HepG2 (cell line): ENCODE data around the gene MTA1. TPM values are rescaled to one million over a fixed set of nuclear protein-coding genes. Genes with fewer than 3 reads are reported as not detected.

Experiments
- ATAC-seq: fragments of 200-7000 bp; cut with Tn5 transposase; 3 replicates; pipeline ENCODE4 v1.9.1; 2020; ENCODE audit warnings: mild to moderate bottlenecking, moderate library complexity
- BruUV-seq: library from RNA; stranded (reverse); fragments of 400-500 nt; replicated peaks from 2 replicates; lab custom pipeline; 2021; lab: Mats Ljungman, UMichigan
- CTCF ChIA-PET: fragments of 300-600 bp; formaldehyde crosslinking; extraction: SDS; loops from one replicate; lab custom pipeline; 2021; ENCODE audit warnings: low total read pairs, inconsistent platforms, low intra/inter-chr PET ratio; lab: Yijun Ruan, JAX
- POLR2A ChIA-PET: fragments of 350-600 bp; sonication (Branson Sonifier 250); formaldehyde crosslinking; loops from one replicate; lab custom pipeline; 2020; ENCODE audit warnings: antibody characterized with exemption, inconsistent platforms; lab: Yijun Ruan, JAX
- DNase-seq: peaks from one replicate; pipeline ENCODE4 v3.0.0-alpha.2; 2015; ENCODE audit warnings: low spot score
- FAIRE-seq: peaks from 3 replicates; lab custom pipeline; 2011; peaks lifted over from hg19 to GRCh38; lab: Jason Lieb, UNC
- H2AFZ ChIP-seq: one replicate; pipeline ENCODE4 v1.6.1; 2011; ENCODE audit warnings: low read length, inconsistent platforms
- H3K27ac ChIP-seq: fragments of 300-600 bp; 3 replicates; pipeline ENCODE4 v1.8.0; 2011; ENCODE audit warnings: mixed run types, mild to moderate bottlenecking, mixed read lengths, low read length, inconsistent platforms; ENCODE audit not compliant: insufficient read depth; ENCODE audit errors: extremely low read length
- H3K27me3 ChIP-seq, 2 experiments: fragments of 200-600 bp in 1 of 2; 2 replicates in 1 of 2; 3 replicates in 1 of 2; pipeline versions ENCODE4 v1.6.0 to v1.8.0; 2011; ENCODE audit warnings: low read length in 2 of 2, mild to moderate bottlenecking in 2 of 2, moderate library complexity in 2 of 2, inconsistent platforms in 1 of 2; ENCODE audit not compliant: insufficient read depth in 2 of 2, control insufficient read depth in 1 of 2
- H3K36me3 ChIP-seq, 2 experiments: fragments of 200-600 bp in 1 of 2; replicated peaks in 1 of 2; 2 replicates in 1 of 2; 3 replicates in 1 of 2; pipeline versions ENCODE4 v1.5.1 to v1.8.0; 2011; ENCODE audit warnings: low read length in 2 of 2, inconsistent platforms in 1 of 2; ENCODE audit not compliant: insufficient read depth in 2 of 2, control insufficient read depth in 1 of 2
- H3K4me1 ChIP-seq: 2 replicates; pipeline ENCODE4 v1.5.1; 2012; ENCODE audit warnings: low read length, inconsistent platforms; ENCODE audit not compliant: insufficient read depth
- H3K4me2 ChIP-seq: 2 replicates; pipeline ENCODE4 v1.6.0; 2011; ENCODE audit warnings: low read depth, low read length, inconsistent platforms
- H3K4me3 ChIP-seq, 3 experiments: fragments of 200-600 bp in 1 of 3; sonication (generic), shearing (Covaris generic) in 1 of 3; replicated peaks in 1 of 3; 2 replicates each; pipeline ENCODE4 v1.5.1; 2011 to 2016; ENCODE audit warnings: low read length in 3 of 3, inconsistent platforms in 2 of 3, low read depth in 2 of 3, mild to moderate bottlenecking in 2 of 3, control low read depth in 1 of 3, mixed read lengths in 1 of 3; ENCODE audit not compliant: insufficient read depth in 1 of 3
- H3K79me2 ChIP-seq: one replicate; pipeline ENCODE4 v1.6.1; 2011; ENCODE audit warnings: low read length, inconsistent platforms; ENCODE audit not compliant: insufficient read depth
- H3K9ac ChIP-seq: 2 replicates; pipeline ENCODE4 v1.6.0; 2011; ENCODE audit warnings: mild to moderate bottlenecking, low read depth, low read length, inconsistent platforms; ENCODE audit not compliant: insufficient read depth
- H3K9me3 ChIP-seq: 2 replicates; pipeline ENCODE4 v1.5.1; 2012; ENCODE audit warnings: mild to moderate bottlenecking, low read length
- H4K20me1 ChIP-seq: 2 replicates; pipeline ENCODE4 v1.6.0; 2011; ENCODE audit warnings: inconsistent platforms, mild to moderate bottlenecking, low read length, moderate library complexity; ENCODE audit not compliant: insufficient read depth
- CENPBD1 ChIP-seq: sonication (generic); formaldehyde crosslinking; IDR thresholded peaks from 2 replicates; pipeline ENCODE4 v1.8.0; 2022; ENCODE audit warnings: missing genetic modification reagents, low read depth, mild to moderate bottlenecking, borderline replicate concordance
- MAFF ChIP-seq: IDR thresholded peaks from 2 replicates; pipeline ENCODE4 v1.6.1; 2011; ENCODE audit warnings: low read depth, low read length, improper control_type of control experiment
- MAZ ChIP-seq, 2 experiments: sonication (generic) in 1 of 2; formaldehyde crosslinking in 1 of 2; IDR thresholded peaks; 2 replicates each; pipeline versions ENCODE4 v1.5.0 to v1.6.1; 2012 to 2020; ENCODE audit warnings: low read depth in 2 of 2, mild to moderate bottlenecking in 2 of 2, borderline replicate concordance in 1 of 2, improper control_type of control experiment in 1 of 2, low read length in 1 of 2, missing genetic modification reagents in 1 of 2, moderate library complexity in 1 of 2
- ZBED4 ChIP-seq: sonication (generic); formaldehyde crosslinking; IDR thresholded peaks from 2 replicates; pipeline ENCODE4 v1.4.0; 2020; ENCODE audit warnings: missing genetic modification reagents, borderline replicate concordance
- WGBS: methylation state at CpG from one replicate; pipeline ENCODE4 v1.1.6; 2017; ENCODE audit warnings: low lambda C conversion rate; 5-methylcytosine and 5-hydroxymethylcytosine counted together
- in situ Hi-C: cut with HindIII; loops from 2 replicates; pipeline ENCODE4 v1.10.0; 2017; ENCODE audit warnings: low pct_unique_long_range_greater_than_20kb; ENCODE audit not compliant: extremely low pct_ligation_motif_present
- intact Hi-C: fragments of 100-400 bp; cut with micrococcal nuclease; formaldehyde crosslinking; loops from one replicate; pipeline ENCODE4 v1.10.0; 2022; ENCODE audit not compliant: unreplicated experiment
- polyA plus RNA-seq, 8 experiments: library from polyadenylated mRNA; depleted of rRNA in 3 of 8; stranded (reverse) in 7 of 8; unstranded in 1 of 8; fragments of >200 nt; fragmentation: Illumina TruSeq in 4 of 8; extraction: Trizol in 4 of 8; gene quantifications; 2 replicates each; pipeline versions ENCODE4 v1.2.1 to v1.2.3, GENCODE V29; 2011 to 2016; ENCODE audit warnings: low read depth in 4 of 8, missing spikeins in 1 of 8, mixed read lengths in 1 of 8; ENCODE audit not compliant: insufficient read depth in 1 of 8
- total RNA-seq, 5 experiments: library from RNA; depleted of rRNA; stranded (reverse); fragments of >200 nt; fragmentation: Illumina TruSeq; extraction: Trizol; gene quantifications; 2 replicates each; pipeline ENCODE4 v1.2.3, GENCODE V29; 2016; ENCODE audit warnings: low read depth in 1 of 5
- TF ChIP-seq, protein P1 (sequence below): sonication (generic); formaldehyde crosslinking; IDR thresholded peaks from 2 replicates; pipeline ENCODE4 v1.4.0; 2020; ENCODE audit warnings: missing genetic modification reagents
- TF ChIP-seq, protein P2 (sequence below): sonication (generic); formaldehyde crosslinking; IDR thresholded peaks from 2 replicates; pipeline ENCODE4 v1.4.0; 2020; ENCODE audit warnings: missing genetic modification reagents, mild to moderate bottlenecking, borderline replicate concordance

MTA1 gene
- total and polyA plus RNA-seq, 2 of the 13 experiments (the other 11 are each of a cell fraction or from before 2014, with no cell fraction given) = 35.2 to 85.8 TPM

- TF ChIP-seq, protein P1, sequence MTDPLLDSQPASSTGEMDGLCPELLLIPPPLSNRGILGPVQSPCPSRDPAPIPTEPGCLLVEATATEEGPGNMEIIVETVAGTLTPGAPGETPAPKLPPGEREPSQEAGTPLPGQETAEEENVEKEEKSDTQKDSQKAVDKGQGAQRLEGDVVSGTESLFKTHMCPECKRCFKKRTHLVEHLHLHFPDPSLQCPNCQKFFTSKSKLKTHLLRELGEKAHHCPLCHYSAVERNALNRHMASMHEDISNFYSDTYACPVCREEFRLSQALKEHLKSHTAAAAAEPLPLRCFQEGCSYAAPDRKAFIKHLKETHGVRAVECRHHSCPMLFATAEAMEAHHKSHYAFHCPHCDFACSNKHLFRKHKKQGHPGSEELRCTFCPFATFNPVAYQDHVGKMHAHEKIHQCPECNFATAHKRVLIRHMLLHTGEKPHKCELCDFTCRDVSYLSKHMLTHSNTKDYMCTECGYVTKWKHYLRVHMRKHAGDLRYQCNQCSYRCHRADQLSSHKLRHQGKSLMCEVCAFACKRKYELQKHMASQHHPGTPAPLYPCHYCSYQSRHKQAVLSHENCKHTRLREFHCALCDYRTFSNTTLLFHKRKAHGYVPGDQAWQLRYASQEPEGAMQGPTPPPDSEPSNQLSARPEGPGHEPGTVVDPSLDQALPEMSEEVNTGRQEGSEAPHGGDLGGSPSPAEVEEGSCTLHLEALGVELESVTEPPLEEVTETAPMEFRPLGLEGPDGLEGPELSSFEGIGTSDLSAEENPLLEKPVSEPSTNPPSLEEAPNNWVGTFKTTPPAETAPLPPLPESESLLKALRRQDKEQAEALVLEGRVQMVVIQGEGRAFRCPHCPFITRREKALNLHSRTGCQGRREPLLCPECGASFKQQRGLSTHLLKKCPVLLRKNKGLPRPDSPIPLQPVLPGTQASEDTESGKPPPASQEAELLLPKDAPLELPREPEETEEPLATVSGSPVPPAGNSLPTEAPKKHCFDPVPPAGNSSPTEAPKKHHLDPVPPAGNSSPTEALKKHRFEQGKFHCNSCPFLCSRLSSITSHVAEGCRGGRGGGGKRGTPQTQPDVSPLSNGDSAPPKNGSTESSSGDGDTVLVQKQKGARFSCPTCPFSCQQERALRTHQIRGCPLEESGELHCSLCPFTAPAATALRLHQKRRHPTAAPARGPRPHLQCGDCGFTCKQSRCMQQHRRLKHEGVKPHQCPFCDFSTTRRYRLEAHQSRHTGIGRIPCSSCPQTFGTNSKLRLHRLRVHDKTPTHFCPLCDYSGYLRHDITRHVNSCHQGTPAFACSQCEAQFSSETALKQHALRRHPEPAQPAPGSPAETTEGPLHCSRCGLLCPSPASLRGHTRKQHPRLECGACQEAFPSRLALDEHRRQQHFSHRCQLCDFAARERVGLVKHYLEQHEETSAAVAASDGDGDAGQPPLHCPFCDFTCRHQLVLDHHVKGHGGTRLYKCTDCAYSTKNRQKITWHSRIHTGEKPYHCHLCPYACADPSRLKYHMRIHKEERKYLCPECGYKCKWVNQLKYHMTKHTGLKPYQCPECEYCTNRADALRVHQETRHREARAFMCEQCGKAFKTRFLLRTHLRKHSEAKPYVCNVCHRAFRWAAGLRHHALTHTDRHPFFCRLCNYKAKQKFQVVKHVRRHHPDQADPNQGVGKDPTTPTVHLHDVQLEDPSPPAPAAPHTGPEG (CRISPR knock-in tag) = no peak
- TF ChIP-seq MAFF = no peak
Measured at GRCh38 chr14:105472486-105472991, 52.9 kb downstream of the MTA1 start (continued).

DNA sequence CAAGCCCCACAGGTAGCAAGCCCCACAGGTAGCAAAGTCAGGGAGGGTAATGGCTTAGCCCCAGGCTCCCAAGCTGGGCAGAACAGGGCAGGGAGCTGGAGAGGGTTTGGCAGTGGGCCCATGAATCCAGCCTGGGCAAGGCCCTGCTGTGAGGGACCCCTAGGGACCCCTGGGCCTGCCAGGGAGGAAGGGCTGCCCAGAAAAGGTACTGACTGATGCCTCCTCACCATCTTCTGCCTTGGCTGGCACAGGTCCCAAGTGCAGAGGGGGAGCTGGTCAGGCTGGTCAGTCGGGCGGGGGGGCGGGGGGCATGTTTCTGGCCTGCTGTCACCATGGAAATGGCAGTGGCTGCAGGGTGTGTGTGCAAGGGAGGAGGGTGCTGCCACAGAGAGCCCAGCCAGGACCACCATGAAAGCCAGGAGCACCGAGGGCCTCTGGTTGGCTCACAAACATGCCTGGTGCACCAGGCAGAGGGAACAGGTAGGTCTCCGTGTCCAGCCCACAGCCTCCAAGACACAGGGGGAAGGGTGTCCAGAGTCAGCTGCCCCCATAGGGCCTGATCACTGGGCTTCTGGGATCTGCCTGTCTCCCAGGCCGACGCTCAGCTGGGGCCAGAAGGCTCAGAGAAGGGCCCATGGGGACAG is 53.5 kb downstream of the MTA1 start:
- Histone ChIP-seq H2AFZ (no peak overlapping the region), H3K36me3 (peaks cover 0 to 1% of the 10 kb centered on the region in 2 experiments; a peak in 1 of 5 replicates), H3K27me3 (peaks cover 0 to 4% of the 10 kb centered on the region in 2 experiments; a peak in 2 of 5 replicates), H3K4me2 (peak overlapping the region; percentile 74), H3K27ac (no peak overlapping the region), H3K9ac (0 out of 2 replicates have a peak overlapping the region, but pooled peaks have one; percentile 63), H3K4me1 (peaks cover 33% of the 10 kb centered on the region), H3K9me3 (no peaks in the 10 kb centered on the region), H3K79me2 (no peaks in the 10 kb centered on the region), H3K4me3 (peak overlapping the region in 1 of 3 experiments; percentile 83; a peak in 1 of 6 replicates), H4K20me1 (0 out of 2 replicates have a peak, but pooled peaks cover 2% of the 10 kb centered on the region)
- ChIA-PET POLR2A (no interaction called here), CTCF (no interaction called here)
- WGBS = 0% methylated on average over 3 of the region's 7 CpGs
- TF ChIP-seq, protein P2, sequence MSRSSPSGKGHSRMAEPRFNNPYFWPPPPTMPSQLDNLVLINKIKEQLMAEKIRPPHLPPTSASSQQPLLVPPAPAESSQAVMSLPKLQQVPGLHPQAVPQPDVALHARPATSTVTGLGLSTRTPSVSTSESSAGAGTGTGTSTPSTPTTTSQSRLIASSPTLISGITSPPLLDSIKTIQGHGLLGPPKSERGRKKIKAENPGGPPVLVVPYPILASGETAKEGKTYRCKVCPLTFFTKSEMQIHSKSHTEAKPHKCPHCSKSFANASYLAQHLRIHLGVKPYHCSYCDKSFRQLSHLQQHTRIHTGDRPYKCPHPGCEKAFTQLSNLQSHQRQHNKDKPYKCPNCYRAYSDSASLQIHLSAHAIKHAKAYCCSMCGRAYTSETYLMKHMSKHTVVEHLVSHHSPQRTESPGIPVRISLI (CRISPR knock-in tag) = no peak
- no peak for TF ChIP-seq CENPBD1 (CRISPR knock-in tag)
- no peak for TF ChIP-seq ZBED4 (CRISPR knock-in tag)
- TF ChIP-seq MAZ (IDR thresholded peaks at IDR 0.05; ENCODE audit: borderline replicate concordance, low read depth, low read length) = no peak
- no peak for TF ChIP-seq MAZ (CRISPR knock-in tag; IDR thresholded peaks at IDR 0.05; ENCODE audit: low read depth)
- in situ Hi-C loops = no loop called here
- no TSS peak for BruUV-seq
- intact Hi-C loops = no loop called here
- no peak for ATAC-seq
- FAIRE-seq = no peak
- DNase-seq = no peak
